Measurements from ENCODE around the gene BPTF.

The BPTF gene

GRCh38 chr17:67995570-67996263, 170.4 kb downstream of the BPTF start (continued):
- TF ChIP-seq ZNF518A (tag by site-specific recombination; conservative IDR thresholded peaks at IDR 0.05; ENCODE audit: low read depth) (0 out of 2 replicates have a peak, but pooled peaks have one; percentile 7), ZNF214 (tag by site-specific recombination; IDR thresholded peaks at IDR 0.05; ENCODE audit: borderline replicate concordance) (no peak), ZBTB26 (tag by site-specific recombination; optimal IDR thresholded peaks at IDR 0.05) (peak; percentile 75), MZF1 (tag by site-specific recombination; IDR thresholded peaks at IDR 0.05; ENCODE audit: borderline replicate concordance) (peak; percentile 64; the same call in 1 of the 2 replicates), KLF16 (tag by site-specific recombination; IDR thresholded peaks at IDR 0.05) (peak; percentile 57; the same call in 1 of the 2 replicates), CTCF (tag by site-specific recombination; IDR thresholded peaks at IDR 0.05) (peak; percentile 77), ZBTB11 (tag by site-specific recombination; conservative IDR thresholded peaks at IDR 0.05; ENCODE audit: low read depth) (0 out of 2 replicates have a peak, but pooled peaks have one; percentile 12), ZEB2 (tag by site-specific recombination; IDR thresholded peaks at IDR 0.05) (peak; percentile 6; the same call in 1 of the 2 replicates), EGR2 (tag by site-specific recombination; IDR thresholded peaks at IDR 0.05; ENCODE audit: low read depth) (no peak), ZNF600 (tag by site-specific recombination; IDR thresholded peaks at IDR 0.05) (0 out of 2 replicates have a peak, but pooled peaks have one; percentile 41), RBAK (tag by site-specific recombination; IDR thresholded peaks at IDR 0.05) (no peak), ZNF335 (tag by site-specific recombination; conservative IDR thresholded peaks at IDR 0.05) (0 out of 2 replicates have a peak, but pooled peaks have one; percentile 36), AEBP2 (tag by site-specific recombination; IDR thresholded peaks at IDR 0.05; ENCODE audit: borderline replicate concordance) (no peak), ZBTB8A (tag by site-specific recombination; IDR thresholded peaks at IDR 0.05) (peak; percentile 75)
